Fibroblast of lung (primary cell): ENCODE results near the gene ANXA2. TPM values are rescaled to one million over a fixed set of nuclear protein-coding genes. Genes with fewer than 3 reads are reported as not detected.

Experiments
- DNase-seq, 2 donors: peaks; one replicate each; pipeline versions ENCODE4 v3.0.0 to v3.0.0-alpha.2; 2010; ENCODE audit warnings: low read depth in 2 of 2
- H2AFZ ChIP-seq: 2 replicates; pipeline ENCODE4 v1.5.1; 2012; ENCODE audit warnings: low read length, control low read depth, inconsistent platforms
- H3K27ac ChIP-seq: 2 replicates; pipeline ENCODE4 v1.5.1; 2011; ENCODE audit warnings: low read length, control low read depth; ENCODE audit not compliant: insufficient read depth
- H3K27me3 ChIP-seq: 2 replicates; pipeline ENCODE4 v1.5.1; 2011; ENCODE audit warnings: mild to moderate bottlenecking, low read length; ENCODE audit not compliant: control insufficient read depth, insufficient read depth
- H3K36me3 ChIP-seq: 2 replicates; pipeline ENCODE4 v1.5.1; 2011; ENCODE audit warnings: low read length; ENCODE audit not compliant: control insufficient read depth, insufficient read depth
- H3K4me1 ChIP-seq: 2 replicates; pipeline ENCODE4 v1.5.1; 2011; ENCODE audit warnings: low read length; ENCODE audit not compliant: control insufficient read depth, insufficient read depth; ENCODE audit errors: extremely low read depth
- H3K4me2 ChIP-seq: 2 replicates; pipeline ENCODE4 v1.5.1; 2011; ENCODE audit warnings: low read length, control low read depth; ENCODE audit not compliant: insufficient read depth; ENCODE audit errors: extremely low read depth
- H3K4me3 ChIP-seq, 4 experiments: fragments of 200-600 bp in 1 of 4; sonication (generic) in 1 of 4; replicated peaks in 1 of 4; 2 replicates each; pipeline ENCODE4 v1.5.1; 2011 to 2016; ENCODE audit warnings: low read length in 4 of 4, low read depth in 3 of 4, mild to moderate bottlenecking in 3 of 4, control low read depth in 2 of 4, inconsistent platforms in 1 of 4, mixed read lengths in 1 of 4; ENCODE audit not compliant: insufficient read depth in 1 of 4; ENCODE audit errors: control extremely low read depth in 1 of 4
- H3K79me2 ChIP-seq: 2 replicates; pipeline ENCODE4 v1.5.1; 2012; ENCODE audit warnings: mild to moderate bottlenecking, low read length, inconsistent platforms; ENCODE audit not compliant: control insufficient read depth, insufficient read depth
- H3K9ac ChIP-seq: 2 replicates; pipeline ENCODE4 v1.5.1; 2011; ENCODE audit warnings: mild to moderate bottlenecking, low read length, control low read depth; ENCODE audit not compliant: insufficient read depth
- H3K9me3 ChIP-seq: 2 replicates; pipeline ENCODE4 v1.5.1; 2012; ENCODE audit warnings: low read depth, low read length; ENCODE audit not compliant: control insufficient read depth, insufficient read depth
- H4K20me1 ChIP-seq: 2 replicates; pipeline ENCODE4 v1.5.1; 2011; ENCODE audit warnings: low read length; ENCODE audit not compliant: control insufficient read depth, insufficient read depth; ENCODE audit errors: extremely low read depth
- CTCF ChIP-seq, 2 donors: IDR thresholded peaks in 1 of 2; conservative IDR thresholded peaks in 1 of 2; 1 replicate in 1 of 2; 2 replicates in 1 of 2; pipeline ENCODE4 v1.5.1; 2011 to 2012; ENCODE audit warnings: low read length in 2 of 2, control low read depth in 1 of 2, inconsistent platforms in 1 of 2, low read depth in 1 of 2, mild to moderate bottlenecking in 1 of 2
- EZH2 ChIP-seq: IDR thresholded peaks from 2 replicates; pipeline ENCODE4 v1.5.1; 2012; ENCODE audit warnings: low read length, control low read depth, mild to moderate bottlenecking; ENCODE audit errors: missing control alignments
- polyA plus RNA-seq, 2 donors: library from polyadenylated mRNA; depleted of rRNA in 1 of 2; stranded (reverse) in 1 of 2; unstranded in 1 of 2; fragments of >200 nt; gene quantifications; 2 replicates each; pipeline ENCODE4 v1.2.1, GENCODE V29; 2011 to 2012; ENCODE audit warnings: missing spikeins in 1 of 2
- total RNA-seq: library from RNA; depleted of rRNA; stranded (reverse); fragments of >200 nt; gene quantifications from 2 replicates; pipeline ENCODE4 v1.2.1, GENCODE V29; 2014

ANXA2 gene
- total and polyA plus RNA-seq, 2 donors (not counting 1 experiment from before 2014, with no cell fraction given) = 2,754 to 4,872 TPM

GRCh38 chr15:60343221-60343970 lies 54.4 kb downstream of the ANXA2 start:
- TF ChIP-seq CTCF (conservative IDR thresholded peaks at IDR 0.05 in 1 of 2, IDR thresholded peaks at IDR 0.05 in 1 of 2; ENCODE audit: low read depth in 1 of 2, low read length in 2 of 2) = no peak
- no peak for TF ChIP-seq EZH2
- peak in 1 of 2 donors; percentile 34 for DNase-seq
- Histone ChIP-seq H3K79me2 (no peaks in the 10 kb centered on the region), H3K27me3 (no peaks in the 10 kb centered on the region), H3K36me3 (peaks cover 18% of the 10 kb centered on the region), H4K20me1 (no peaks in the 10 kb centered on the region), H2AFZ (no peak overlapping the region), H3K4me1 (no peaks in the 10 kb centered on the region), H3K4me2 (no peak overlapping the region), H3K9ac (no peak overlapping the region), H3K27ac (no peak overlapping the region), H3K9me3 (no peaks in the 10 kb centered on the region), H3K4me3 (no peak overlapping the region)

- Histone ChIP-seq H2AFZ (no peak overlapping the region), H3K36me3 (peaks cover under 1% of the 10 kb centered on the region), H3K27ac (no peak overlapping the region), H3K9ac (no peak overlapping the region), H3K4me2 (no peak overlapping the region), H3K4me3 (no peak overlapping the region), H3K27me3 (no peaks in the 10 kb centered on the region), H3K9me3 (no peaks in the 10 kb centered on the region), H3K4me1 (no peaks in the 10 kb centered on the region), H4K20me1 (no peaks in the 10 kb centered on the region), H3K79me2 (no peaks in the 10 kb centered on the region)
- TF ChIP-seq EZH2 (no peak), CTCF (conservative IDR thresholded peaks at IDR 0.05 in 1 of 2, IDR thresholded peaks at IDR 0.05 in 1 of 2; ENCODE audit: low read depth in 1 of 2, low read length in 2 of 2) (peak in 1 of 2 donors; percentile 11)
- DNase-seq = no peak
Measured at GRCh38 chr15:60340207-60340921, 57.4 kb downstream of the ANXA2 start.

GRCh38 chr15:60339236-60339635 lies 58.5 kb downstream of the ANXA2 start:
- no peak overlapping the region for H3K27ac ChIP-seq
- no peak overlapping the region for H3K9ac ChIP-seq
- H4K20me1 ChIP-seq = no peaks in the 10 kb centered on the region
- H3K4me2 ChIP-seq = no peak overlapping the region
- no peak overlapping the region for H3K4me3 ChIP-seq
- no peak overlapping the region for H2AFZ ChIP-seq
- TF ChIP-seq EZH2 (no peak), CTCF (conservative IDR thresholded peaks at IDR 0.05 in 1 of 2, IDR thresholded peaks at IDR 0.05 in 1 of 2; ENCODE audit: low read depth in 1 of 2, low read length in 2 of 2) (no peak)
- no peaks in the 10 kb centered on the region for H3K4me1 ChIP-seq
- no peaks in the 10 kb centered on the region for H3K27me3 ChIP-seq
- no peaks in the 10 kb centered on the region for H3K79me2 ChIP-seq
- H3K9me3 ChIP-seq = no peaks in the 10 kb centered on the region
- DNase-seq = no peak
- no peaks in the 10 kb centered on the region for H3K36me3 ChIP-seq
